Osteoblast (primary cell): ENCODE measurements around the gene COPS6. TPM values are rescaled to one million over a fixed set of nuclear protein-coding genes. Genes with fewer than 3 reads are reported as not detected.

Source experiments
- DNase-seq: peaks from one replicate; pipeline ENCODE4 v3.0.0; 2011; ENCODE audit warnings: low spot score, mixed read lengths; ENCODE audit not compliant: insufficient read length; ENCODE audit errors: missing footprints
- H2AFZ ChIP-seq: 2 replicates; pipeline ENCODE4 v1.6.0; 2011; ENCODE audit warnings: mild to moderate bottlenecking, low read length
- H3K27ac ChIP-seq: 2 replicates; pipeline ENCODE4 v1.5.1; 2011; ENCODE audit warnings: mild to moderate bottlenecking, low read depth, low read length, moderate library complexity
- H3K27me3 ChIP-seq: 2 replicates; pipeline ENCODE4 v1.6.0; 2012; ENCODE audit warnings: mild to moderate bottlenecking, control low read depth, inconsistent platforms, low read length, moderate library complexity; ENCODE audit not compliant: insufficient read depth
- H3K36me3 ChIP-seq: 2 replicates; pipeline ENCODE4 v1.5.1; 2011; ENCODE audit warnings: mild to moderate bottlenecking, low read length, control low read depth, moderate library complexity; ENCODE audit not compliant: insufficient read depth
- H3K4me1 ChIP-seq: 2 replicates; pipeline ENCODE4 v1.5.1; 2011; ENCODE audit warnings: mild to moderate bottlenecking, low read length, control low read depth, moderate library complexity; ENCODE audit not compliant: insufficient read depth
- H3K4me2 ChIP-seq: 2 replicates; pipeline ENCODE4 v1.6.0; 2011; ENCODE audit warnings: mild to moderate bottlenecking, low read length; ENCODE audit not compliant: insufficient read depth
- H3K4me3 ChIP-seq: fragments of 200-600 bp; sonication (generic); 3 replicates; pipeline ENCODE4 v1.5.1; 2012; ENCODE audit warnings: mild to moderate bottlenecking, low read length, inconsistent platforms; ENCODE audit not compliant: insufficient read depth
- H3K79me2 ChIP-seq: 2 replicates; pipeline ENCODE4 v1.6.0; 2012; ENCODE audit warnings: mild to moderate bottlenecking, low read length, control low read depth, inconsistent platforms; ENCODE audit not compliant: insufficient read depth
- H3K9me3 ChIP-seq: 2 replicates; pipeline ENCODE4 v1.5.1; 2011; ENCODE audit warnings: low read depth, low read length, control low read depth
- H4K20me1 ChIP-seq: 2 replicates; pipeline ENCODE4 v1.6.0; 2012; ENCODE audit warnings: mild to moderate bottlenecking, low read length, control low read depth; ENCODE audit not compliant: insufficient read depth
- CTCF ChIP-seq: IDR thresholded peaks from 2 replicates; pipeline ENCODE4 v1.5.1; 2011; ENCODE audit warnings: mild to moderate bottlenecking, low read depth, low read length, moderate library complexity; ENCODE audit errors: extremely low read depth
- total RNA-seq: library from RNA; depleted of rRNA; stranded (reverse); fragments of >200 nt; gene quantifications from 2 replicates; pipeline ENCODE4 v1.2.3, GENCODE V29; 2012

The COPS6 gene
- total RNA-seq, 1 donor = 45.6 TPM

- peaks cover 7% of the 10 kb centered on the region for H3K4me1 ChIP-seq
- H2AFZ ChIP-seq = no peak overlapping the region
- no peaks in the 10 kb centered on the region for H3K79me2 ChIP-seq
- no peak for TF ChIP-seq CTCF
- H3K36me3 ChIP-seq = peaks cover 60% of the 10 kb centered on the region
- H3K9me3 ChIP-seq = no peaks in the 10 kb centered on the region
- H4K20me1 ChIP-seq = no peaks in the 10 kb centered on the region
- H3K4me2 ChIP-seq = no peak overlapping the region
- DNase-seq = no peak
- no peaks in the 10 kb centered on the region for H3K27me3 ChIP-seq
- no peak overlapping the region for H3K4me3 ChIP-seq
- H3K27ac ChIP-seq = no peak overlapping the region
Observed at GRCh38 chr7:100107890-100108289, 19.1 kb downstream of the COPS6 start.

GRCh38 chr7:100109521-100110163 lies 20.9 kb downstream of the COPS6 start:
- Histone ChIP-seq H3K36me3 (peaks cover 66% of the 10 kb centered on the region), H3K27me3 (no peaks in the 10 kb centered on the region), H3K79me2 (no peaks in the 10 kb centered on the region), H4K20me1 (no peaks in the 10 kb centered on the region), H3K9me3 (no peaks in the 10 kb centered on the region), H3K4me1 (no peaks in the 10 kb centered on the region), H3K4me2 (no peak overlapping the region), H3K4me3 (no peak overlapping the region), H2AFZ (no peak overlapping the region), H3K27ac (no peak overlapping the region)
- DNase-seq = no peak
- no peak for TF ChIP-seq CTCF

GRCh38 chr7:100111156-100111555 lies 22.4 kb downstream of the COPS6 start:
- H3K4me3 ChIP-seq = no peak overlapping the region
- H3K4me1 ChIP-seq = no peaks in the 10 kb centered on the region
- peaks cover 59% of the 10 kb centered on the region for H3K36me3 ChIP-seq

GRCh38 chr7:100111914-100112313 lies 23.1 kb downstream of the COPS6 start:
- Histone ChIP-seq H3K9me3 (no peaks in the 10 kb centered on the region), H3K4me1 (no peaks in the 10 kb centered on the region), H3K4me2 (no peak overlapping the region), H3K79me2 (peaks cover 3% of the 10 kb centered on the region), H3K36me3 (peaks cover 53% of the 10 kb centered on the region), H3K27me3 (no peaks in the 10 kb centered on the region), H4K20me1 (no peaks in the 10 kb centered on the region), H3K27ac (no peak overlapping the region), H3K4me3 (no peak overlapping the region), H2AFZ (no peak overlapping the region)
- DNase-seq = no peak
- no peak for TF ChIP-seq CTCF

More at GRCh38 chr7:100111156-100111555, 22.4 kb downstream of the COPS6 start:
- H2AFZ ChIP-seq = no peak overlapping the region
- H3K27ac ChIP-seq = no peak overlapping the region
- peaks cover 3% of the 10 kb centered on the region for H3K79me2 ChIP-seq
- H3K9me3 ChIP-seq = no peaks in the 10 kb centered on the region
- no peak overlapping the region for H3K4me2 ChIP-seq
- no peaks in the 10 kb centered on the region for H3K27me3 ChIP-seq
- H4K20me1 ChIP-seq = no peaks in the 10 kb centered on the region
- no peak for DNase-seq
- TF ChIP-seq CTCF = no peak
